GM23338 (cell line): ENCODE data around the gene INO80.

Experiments
- CREB1 ChIP-seq: fragments of 250-450 bp; sonication (Bioruptor Pico); IDR thresholded peaks from 2 replicates; pipeline ENCODE4 v1.5.0; 2020; ENCODE audit warnings: low read depth, mild to moderate bottlenecking, moderate library complexity
- CTCF ChIP-seq, 2 experiments: fragments of 200-600 bp in 1 of 2; sonication (generic) in 1 of 2; conservative IDR thresholded peaks; 2 replicates each; pipeline versions ENCODE4 v1.5.1 to v1.6.1; 2016 to 2017; ENCODE audit warnings: antibody characterized with exemption in 2 of 2, low read depth in 2 of 2, mild to moderate bottlenecking in 2 of 2, moderate library complexity in 1 of 2
- ETS1 ChIP-seq: IDR thresholded peaks from 2 replicates; pipeline ENCODE4 v1.6.1; 2016; ENCODE audit warnings: antibody characterized with exemption
- EZH2 ChIP-seq: fragments of 200-600 bp; sonication (generic); IDR thresholded peaks from one replicate; pipeline ENCODE4 v1.8.0; 2017; ENCODE audit warnings: antibody characterized with exemption, mild to moderate bottlenecking, low read depth; ENCODE audit not compliant: unreplicated experiment
- EZH2phosphoT487 ChIP-seq: fragments of 200-600 bp; sonication (generic); IDR thresholded peaks from one replicate; pipeline ENCODE4 v1.8.1; 2018; ENCODE audit warnings: antibody characterized with exemption; ENCODE audit not compliant: unreplicated experiment
- JUNB ChIP-seq: IDR thresholded peaks from one replicate; pipeline ENCODE4 v1.6.1; 2016; ENCODE audit warnings: antibody characterized with exemption; ENCODE audit not compliant: unreplicated experiment
- NANOG ChIP-seq: IDR thresholded peaks from 2 replicates; pipeline ENCODE4 v1.6.1; 2016; ENCODE audit warnings: antibody characterized with exemption, borderline replicate concordance
- POLR2AphosphoS5 ChIP-seq: IDR thresholded peaks from 2 replicates; pipeline ENCODE4 v1.6.1; 2016; ENCODE audit warnings: antibody characterized with exemption, low read depth
- REST ChIP-seq: IDR thresholded peaks from one replicate; pipeline ENCODE4 v1.6.1; 2018; ENCODE audit warnings: antibody characterized with exemption; ENCODE audit not compliant: unreplicated experiment
- STAT1 ChIP-seq: IDR thresholded peaks from one replicate; pipeline ENCODE4 v1.6.1; 2016; ENCODE audit warnings: antibody characterized with exemption; ENCODE audit not compliant: unreplicated experiment
- ZNF114 ChIP-seq: fragments of 250-450 bp; sonication (Bioruptor Pico); IDR thresholded peaks from 2 replicates; pipeline ENCODE4 v1.5.0; 2020; ENCODE audit warnings: mild to moderate bottlenecking, moderate library complexity
- ZNF331 ChIP-seq: fragments of 250-450 bp; sonication (Bioruptor Pico); IDR thresholded peaks from 2 replicates; pipeline ENCODE4 v1.5.0; 2020; ENCODE audit warnings: low read depth, mild to moderate bottlenecking, moderate library complexity
- ZNF462 ChIP-seq: fragments of 250-450 bp; sonication (Bioruptor Pico); IDR thresholded peaks from 2 replicates; pipeline ENCODE4 v1.5.0; 2020; ENCODE audit warnings: mild to moderate bottlenecking, moderate library complexity

- TF ChIP-seq CTCF (conservative IDR thresholded peaks at IDR 0.05; ENCODE audit: low read depth in 2 of 2) (no peak), EZH2 (no peak), POLR2AphosphoS5 (no peak), REST (no peak), EZH2phosphoT487 (no peak), ZNF114 (CRISPR knock-in tag) (no peak), CREB1 (CRISPR knock-in tag) (no peak), ETS1 (no peak), ZNF331 (CRISPR knock-in tag) (no peak), NANOG (no peak), ZNF462 (CRISPR knock-in tag) (no peak), JUNB (no peak), STAT1 (no peak)
These were observed 90.7 kb downstream of the INO80 start for GRCh38 chr15:41025393-41025792.
